Fibroblast of the aortic adventitia (primary cell): Measurements from ENCODE around the gene PRR36. TPM values are rescaled to one million over a fixed set of nuclear protein-coding genes. Genes with fewer than 3 reads are reported as not detected.

ENCODE experiments used
- DNase-seq: peaks from one replicate; pipeline ENCODE4 v3.0.0-alpha.2; 2010; ENCODE audit warnings: low read depth
- H3K4me3 ChIP-seq: 2 replicates; pipeline ENCODE4 v1.5.1; 2011; ENCODE audit warnings: low read depth, mild to moderate bottlenecking, control low read depth, low read length, moderate library complexity
- total RNA-seq: library from RNA; depleted of rRNA; stranded (reverse); fragments of >200 nt; gene quantifications from 2 replicates; pipeline ENCODE4 v1.2.3, GENCODE V29; 2012; ENCODE audit warnings: low replicate concordance
- TF ChIP-seq, protein P1 (sequence below): IDR thresholded peaks from 2 replicates; pipeline ENCODE4 v1.5.1; 2011; ENCODE audit warnings: mild to moderate bottlenecking, low read length, control low read depth, inconsistent platforms; ENCODE audit not compliant: insufficient read depth

The PRR36 gene
- total RNA-seq, 1 donor: 0.09 TPM

DNA sequence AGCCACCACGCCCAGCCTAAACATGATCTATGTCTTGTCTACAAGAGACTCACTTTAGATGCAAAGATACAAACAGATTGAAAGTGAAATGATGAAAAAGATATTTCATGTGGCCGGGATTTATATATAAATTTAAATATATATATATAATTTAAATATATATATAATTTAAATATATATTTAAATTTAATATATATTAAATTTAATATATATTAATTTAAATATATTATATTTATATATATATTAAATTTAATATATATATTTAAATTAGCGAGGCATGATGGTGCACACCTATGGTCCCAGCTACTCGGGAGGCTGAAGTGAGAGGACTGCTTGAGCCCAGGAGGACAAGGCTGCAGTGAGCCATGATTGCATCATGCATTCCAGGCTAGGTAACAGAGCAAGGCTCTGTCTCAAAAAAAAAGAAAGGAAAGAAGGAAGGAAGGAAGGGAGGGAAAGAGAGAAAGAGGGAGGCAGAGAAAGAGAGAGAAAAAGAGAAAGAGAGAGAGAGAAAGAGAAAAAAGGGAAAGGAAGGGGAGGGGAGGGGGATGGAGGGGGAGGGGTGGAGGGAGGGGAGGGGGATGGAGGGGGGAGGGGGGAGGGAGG lies 51.2 kb downstream of the PRR36 start:
- DNase-seq: no peak
- TF ChIP-seq, protein P1, sequence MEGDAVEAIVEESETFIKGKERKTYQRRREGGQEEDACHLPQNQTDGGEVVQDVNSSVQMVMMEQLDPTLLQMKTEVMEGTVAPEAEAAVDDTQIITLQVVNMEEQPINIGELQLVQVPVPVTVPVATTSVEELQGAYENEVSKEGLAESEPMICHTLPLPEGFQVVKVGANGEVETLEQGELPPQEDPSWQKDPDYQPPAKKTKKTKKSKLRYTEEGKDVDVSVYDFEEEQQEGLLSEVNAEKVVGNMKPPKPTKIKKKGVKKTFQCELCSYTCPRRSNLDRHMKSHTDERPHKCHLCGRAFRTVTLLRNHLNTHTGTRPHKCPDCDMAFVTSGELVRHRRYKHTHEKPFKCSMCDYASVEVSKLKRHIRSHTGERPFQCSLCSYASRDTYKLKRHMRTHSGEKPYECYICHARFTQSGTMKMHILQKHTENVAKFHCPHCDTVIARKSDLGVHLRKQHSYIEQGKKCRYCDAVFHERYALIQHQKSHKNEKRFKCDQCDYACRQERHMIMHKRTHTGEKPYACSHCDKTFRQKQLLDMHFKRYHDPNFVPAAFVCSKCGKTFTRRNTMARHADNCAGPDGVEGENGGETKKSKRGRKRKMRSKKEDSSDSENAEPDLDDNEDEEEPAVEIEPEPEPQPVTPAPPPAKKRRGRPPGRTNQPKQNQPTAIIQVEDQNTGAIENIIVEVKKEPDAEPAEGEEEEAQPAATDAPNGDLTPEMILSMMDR: no peak
- no peak overlapping the region for H3K4me3 ChIP-seq

DNA sequence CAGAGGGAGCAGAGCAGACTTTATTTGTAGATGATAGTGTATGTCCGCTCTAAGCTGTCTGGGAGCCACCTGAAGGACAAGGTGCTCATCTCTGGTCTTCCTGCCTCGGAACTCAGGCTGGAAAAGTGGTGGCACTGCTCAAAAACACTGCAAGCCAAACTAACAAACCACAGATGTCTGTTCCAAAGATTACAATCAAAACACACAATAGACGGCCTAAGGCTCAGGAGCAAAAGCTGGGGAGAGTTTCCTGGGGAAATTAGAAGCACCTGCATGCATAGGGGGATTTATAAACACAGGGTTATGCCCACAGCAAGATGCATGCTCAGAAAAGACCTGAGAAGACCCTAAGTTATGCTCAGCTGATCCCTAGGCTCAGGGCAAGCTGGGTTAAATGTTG lies 53.6 kb downstream of the PRR36 start:
- no peak for DNase-seq
- TF ChIP-seq, protein P1: no peak
- H3K4me3 ChIP-seq: no peak overlapping the region

DNA sequence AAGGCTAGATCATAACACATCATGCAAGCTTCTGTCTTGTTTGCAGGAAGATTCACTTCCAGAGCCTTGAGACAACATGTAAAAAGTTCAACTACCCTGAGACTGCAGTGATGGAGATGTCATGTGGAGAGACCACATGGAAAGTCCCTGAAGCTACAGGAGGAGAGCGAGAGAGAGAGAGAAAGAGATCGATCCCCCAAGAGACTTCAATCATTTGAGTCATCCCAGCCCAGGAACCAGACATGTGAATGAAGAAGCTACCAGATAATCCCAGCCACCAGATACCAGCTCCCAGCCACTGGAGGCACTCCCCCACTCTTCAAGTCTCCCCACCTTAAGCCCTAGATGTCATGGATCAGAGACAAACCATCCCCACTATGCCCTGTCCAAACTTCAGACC lies 54.9 kb downstream of the PRR36 start:
- no peak overlapping the region for H3K4me3 ChIP-seq
- TF ChIP-seq, protein P1: no peak
- DNase-seq: no peak

DNA sequence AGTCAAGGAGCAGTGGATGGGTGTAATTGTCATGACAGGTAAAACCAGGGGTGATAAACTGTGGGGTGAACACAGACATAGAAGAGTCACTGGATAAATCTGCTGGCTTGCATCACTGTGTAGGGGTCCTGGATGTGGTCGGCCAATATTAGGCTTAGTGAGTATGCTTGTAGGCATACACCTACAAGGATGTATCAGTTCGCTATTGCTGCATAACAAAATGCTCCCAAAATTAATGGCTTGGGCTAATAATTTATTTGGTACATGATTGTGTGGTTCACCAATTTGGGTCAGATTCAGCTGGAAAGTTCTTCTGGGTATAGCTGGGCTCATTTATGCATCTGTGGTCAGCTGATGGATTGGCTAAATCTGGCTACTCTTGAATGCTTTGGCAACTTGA lies 55.4 kb downstream of the PRR36 start:
- H3K4me3 ChIP-seq: no peak overlapping the region
- DNase-seq: no peak
- TF ChIP-seq, protein P1: no peak

Other genes starting within 250 kb of the PRR36 start
- gene XAB2, start 244.8 kb downstream of the PRR36 start, total RNA-seq: 26.9 and 30.5 TPM in 2 replicates
- gene PET100, start 244.6 kb downstream of the PRR36 start, total RNA-seq: 7.1 and 35.2 TPM in 2 replicates
- not detected in 2 replicates for gene PCP2, start 240.7 kb downstream of the PRR36 start, total RNA-seq
- gene STXBP2, start 237.3 kb downstream of the PRR36 start, total RNA-seq: 0.90 and 2.8 TPM in 2 replicates
- not detected in 2 replicates for gene RETN, start 205.3 kb downstream of the PRR36 start, total RNA-seq
- not detected in 2 replicates for gene MCEMP1, start 197.3 kb downstream of the PRR36 start, total RNA-seq
- gene TRAPPC5, start 193.6 kb downstream of the PRR36 start, total RNA-seq: 26.3 and 38.8 TPM in 2 replicates
- gene FCER2, start 172.3 kb downstream of the PRR36 start, total RNA-seq: not detected in 2 replicates
- gene CLEC4G, start 142.3 kb downstream of the PRR36 start, total RNA-seq: not detected in 2 replicates
- gene CD209, start 126.9 kb downstream of the PRR36 start, total RNA-seq: not detected in 2 replicates
- not detected in 2 replicates for gene CLEC4M, start 111.1 kb downstream of the PRR36 start, total RNA-seq
- 16.6 and 22.3 TPM in 2 replicates for gene EVI5L, start 44.2 kb downstream of the PRR36 start, total RNA-seq
- 2.1 and 5.2 TPM in 2 replicates for gene LRRC8E, start 14.1 kb upstream of the PRR36 start, total RNA-seq
- gene MAP2K7, start 29.5 kb upstream of the PRR36 start, total RNA-seq: 3.4 and 10.2 TPM in 2 replicates
- gene TGFBR3L, start 40.4 kb upstream of the PRR36 start, total RNA-seq: 0.99 and 1.3 TPM in 2 replicates
- 17.3 and 27.8 TPM in 2 replicates for gene SNAPC2, start 45.9 kb upstream of the PRR36 start, total RNA-seq
- gene CTXN1, start 51.7 kb upstream of the PRR36 start, total RNA-seq: 2.8 and 4.1 TPM in 2 replicates
- 36.5 and 40.7 TPM in 2 replicates for gene TIMM44, start 69.3 kb upstream of the PRR36 start, total RNA-seq
- gene ELAVL1, start 131.3 kb upstream of the PRR36 start, total RNA-seq: 5.8 and 34.1 TPM in 2 replicates
- gene CCL25, start 178.4 kb upstream of the PRR36 start, total RNA-seq: not detected in 2 replicates